ENCODE measurements around the gene FBXW11. TPM values are rescaled to one million over a fixed set of nuclear protein-coding genes. Genes with fewer than 3 reads are reported as not detected.

Gene FBXW11
- total and polyA plus RNA-seq, 2 of the 13 experiments (the other 11 are each of a cell fraction or from before 2014, with no cell fraction given), result 31.7 to 53.6 TPM

GRCh38 chr5:172006321-172007174, at the start of gene FBXW11 (continued):
- TF ChIP-seq ZNF572 (CRISPR knock-in tag; IDR thresholded peaks at IDR 0.05) (peak; percentile 90; the same call in 1 of the 2 replicates), DPF2 (CRISPR knock-in tag; IDR thresholded peaks at IDR 0.05; ENCODE audit: borderline replicate concordance, low read depth) (no peak), DRAP1 (CRISPR knock-in tag; IDR thresholded peaks at IDR 0.05) (peak; percentile 86), SNAPC5 (CRISPR knock-in tag; IDR thresholded peaks at IDR 0.05; ENCODE audit: borderline replicate concordance) (no peak; the same call in 1 of the 2 replicates), ARID4A (CRISPR knock-in tag; IDR thresholded peaks at IDR 0.05; ENCODE audit: borderline replicate concordance) (peak; percentile 91), TOE1 (CRISPR knock-in tag; IDR thresholded peaks at IDR 0.05) (peak; percentile 9; the same call in 1 of the 2 replicates), CHCHD3 (CRISPR knock-in tag; IDR thresholded peaks at IDR 0.05) (peak; percentile 85; the same call in 1 of the 2 replicates), DBP (CRISPR knock-in tag; IDR thresholded peaks at IDR 0.05; ENCODE audit: not compliant biosample characterization) (no peak), SIX1 (CRISPR knock-in tag; IDR thresholded peaks at IDR 0.05; ENCODE audit: borderline replicate concordance) (no peak), CBX5 (CRISPR knock-in tag; IDR thresholded peaks at IDR 0.05; ENCODE audit: borderline replicate concordance) (0 out of 2 replicates have a peak, but pooled peaks have one; percentile 47), ZNF598 (CRISPR knock-in tag; IDR thresholded peaks at IDR 0.05; ENCODE audit: borderline replicate concordance) (no peak; the same call in 1 of the 2 replicates), ZNF207 (IDR thresholded peaks at IDR 0.05; ENCODE audit: borderline replicate concordance) (no peak), TAF15 (IDR thresholded peaks at IDR 0.05; ENCODE audit: low read depth, low read length, poor library complexity, severe bottlenecking) (peak; percentile 3), DNMT3B (CRISPR knock-in tag; conservative IDR thresholded peaks at IDR 0.05) (no peak), HCFC1 (IDR thresholded peaks at IDR 0.05; ENCODE audit: low read depth, low read length) (peak; percentile 87), ZNF615 (CRISPR knock-in tag; IDR thresholded peaks at IDR 0.05; ENCODE audit: borderline replicate concordance) (no peak), ZNF256 (CRISPR knock-in tag; conservative IDR thresholded peaks at IDR 0.05) (no peak), ZBTB34 (CRISPR knock-in tag; IDR thresholded peaks at IDR 0.05) (0 out of 2 replicates have a peak, but pooled peaks have one; percentile 28), ELK4 (CRISPR knock-in tag; IDR thresholded peaks at IDR 0.05; ENCODE audit: borderline replicate concordance) (no peak), ZBTB20 (CRISPR knock-in tag; IDR thresholded peaks at IDR 0.05; ENCODE audit: borderline replicate concordance, low read depth) (no peak)

Data from HepG2 (cell line).